ENCODE results near the gene CGREF1. TPM values are rescaled to one million over a fixed set of nuclear protein-coding genes. Genes with fewer than 3 reads are reported as not detected.

The CGREF1 gene
- total RNA-seq, 5 donors from 2014 or later (not counting 1 experiment from before 2014, with no cell fraction given), result 0.21 to 1.1 (median 0.34) TPM; not detected in 1

- POLR2A ChIA-PET, result no interaction called here
- CTCF ChIA-PET, result no interaction called here
- DNase-seq (no peak), ATAC-seq (replicated peaks in 1 of 4) (no peak)
- Histone ChIP-seq H3K4me3 (ENCODE audit: control insufficient read depth in 1 of 2, extremely low read depth in 1 of 2, low read length in 1 of 2) (no peak overlapping the region), H3K36me3 (ENCODE audit: control insufficient read depth in 2 of 2, extremely low read depth in 1 of 2, insufficient read depth in 1 of 2, low read length in 1 of 2) (peaks cover 0 to under 1% of the 10 kb centered on the region in 2 donors), H3K27ac (ENCODE audit: low read length) (no peak overlapping the region), H3K9me3 (no peaks in the 10 kb centered on the region), H3K27me3 (replicated peaks in 1 of 2; ENCODE audit: control insufficient read depth in 2 of 2, extremely low read depth in 1 of 2, insufficient read depth in 2 of 2, low read length in 1 of 2) (peaks cover 0 to 3% of the 10 kb centered on the region in 2 experiments), H3K4me1 (ENCODE audit: control insufficient read depth in 1 of 2, extremely low read depth in 1 of 2, insufficient read depth in 2 of 2, low read length in 2 of 2) (peaks cover 6 to 19% of the 10 kb centered on the region in 2 experiments)
- H3K27me3 Mint-ChIP-seq, result peaks cover 2 to 3% of the 10 kb centered on the region in 2 donors
- H3K27ac Mint-ChIP-seq, result no peak overlapping the region
- WGBS (ENCODE audit: insufficient coverage), result 76% methylated on average over 6 of the region's 7 CpGs
- H3K36me3 Mint-ChIP-seq, result peaks cover 1% of the 10 kb centered on the region
- H3K4me3 Mint-ChIP-seq, result no peak overlapping the region
- peaks cover 0 to 6% (median 0%) of the 10 kb centered on the region in 3 donors for H3K9me3 Mint-ChIP-seq
- H3K4me1 Mint-ChIP-seq, result peaks cover 14 to 17% (median 15%) of the 10 kb centered on the region in 3 donors
Measured at GRCh38 chr2:27138111-27138510, 19.2 kb upstream of the CGREF1 start.

- Mint-ChIP-seq H3K36me3 (peaks cover 7% of the 10 kb centered on the region), H3K27me3 (peaks cover 0 to 2% of the 10 kb centered on the region in 2 donors), H3K4me3 (no peak overlapping the region), H3K4me1 (peaks cover 21 to 22% (median 22%) of the 10 kb centered on the region in 3 donors), H3K27ac (no peak overlapping the region), H3K9me3 (no peaks in the 10 kb centered on the region)
- DNase-seq, result no peak
- Histone ChIP-seq H3K4me1 (ENCODE audit: control insufficient read depth in 1 of 2, extremely low read depth in 1 of 2, insufficient read depth in 2 of 2, low read length in 2 of 2) (peaks cover 9 to 26% of the 10 kb centered on the region in 2 experiments), H3K27me3 (replicated peaks in 1 of 2; ENCODE audit: control insufficient read depth in 2 of 2, extremely low read depth in 1 of 2, insufficient read depth in 2 of 2, low read length in 1 of 2) (peaks cover 0 to 2% of the 10 kb centered on the region in 2 experiments), H3K36me3 (ENCODE audit: control insufficient read depth in 2 of 2, extremely low read depth in 1 of 2, insufficient read depth in 1 of 2, low read length in 1 of 2) (peaks cover 6 to 7% of the 10 kb centered on the region in 2 donors), H3K9me3 (no peaks in the 10 kb centered on the region), H3K27ac (ENCODE audit: low read length) (no peak overlapping the region), H3K4me3 (ENCODE audit: control insufficient read depth in 1 of 2, extremely low read depth in 1 of 2, low read length in 1 of 2) (no peak overlapping the region)
- ChIA-PET CTCF (no interaction called here), POLR2A (interaction anchor here in 1 of 2 donors (0.7 kb wide), 1 partner anchor 22 kb away, joined by 4 read pairs; no protein-coding TSS in a partner anchor)
- no peak for ATAC-seq (replicated peaks in 1 of 4)
- WGBS (ENCODE audit: insufficient coverage), result 95% methylated on average over 12 of the region's 21 CpGs
Measured at GRCh38 chr2:27137322-27137935, 18.5 kb upstream of the CGREF1 start.

- Mint-ChIP-seq H3K4me1 (peaks cover 22 to 26% (median 25%) of the 10 kb centered on the region in 3 donors), H3K36me3 (peaks cover 7% of the 10 kb centered on the region), H3K27ac (no peak overlapping the region), H3K27me3 (no peaks in the 10 kb centered on the region), H3K9me3 (no peaks in the 10 kb centered on the region), H3K4me3 (no peak overlapping the region)
- no peak overlapping the region for H3K27ac ChIP-seq (ENCODE audit: low read length)
- ChIA-PET CTCF (interaction anchor here in 1 of 2 donors (0.7 kb wide), 1 partner anchor 34 kb away, joined by 3 read pairs; no protein-coding TSS in a partner anchor), POLR2A (interaction anchor here in 1 of 2 donors (0.7 to 1.4 kb wide), 3 partner anchors 13 to 96 kb away, joined by 6 to 8 read pairs (median 8); partner anchors contain the start of gene ABHD1)
- no peak for DNase-seq
- 94% methylated on average over 4 of the region's 7 CpGs for WGBS (ENCODE audit: insufficient coverage)
- no peaks in the 10 kb centered on the region for H3K9me3 ChIP-seq
- H3K27me3 ChIP-seq (replicated peaks in 1 of 2; ENCODE audit: control insufficient read depth in 2 of 2, extremely low read depth in 1 of 2, insufficient read depth in 2 of 2, low read length in 1 of 2), result no peaks in the 10 kb centered on the region
- peaks cover 13% of the 10 kb centered on the region in 2 donors for H3K36me3 ChIP-seq (ENCODE audit: control insufficient read depth in 2 of 2, extremely low read depth in 1 of 2, insufficient read depth in 1 of 2, low read length in 1 of 2)
- no peak overlapping the region for H3K4me3 ChIP-seq (ENCODE audit: control insufficient read depth in 1 of 2, extremely low read depth in 1 of 2, low read length in 1 of 2)
- H3K4me1 ChIP-seq (ENCODE audit: control insufficient read depth in 1 of 2, extremely low read depth in 1 of 2, insufficient read depth in 2 of 2, low read length in 2 of 2), result peaks cover 9 to 27% of the 10 kb centered on the region in 2 experiments
- ATAC-seq (replicated peaks in 1 of 4), result no peak
Measured at GRCh38 chr2:27136751-27137150, 17.8 kb upstream of the CGREF1 start.

GRCh38 chr2:27135478-27135955 is 16.6 kb upstream of the CGREF1 start:
- ChIA-PET CTCF (no interaction called here), POLR2A (interaction anchor here in 1 of 2 donors (1.4 kb wide), 1 partner anchor 12 kb away, joined by 6 read pairs; the partner anchor contains the start of gene ABHD1)
- peak overlapping the region; percentile 91 to 94 (median 93) for H3K4me3 Mint-ChIP-seq
- no peaks in the 10 kb centered on the region for H3K9me3 Mint-ChIP-seq
- ATAC-seq (replicated peaks in 1 of 4), result no peak
- no peak for DNase-seq
- H3K27me3 Mint-ChIP-seq, result no peaks in the 10 kb centered on the region
- H3K36me3 ChIP-seq (ENCODE audit: control insufficient read depth in 2 of 2, extremely low read depth in 1 of 2, insufficient read depth in 1 of 2, low read length in 1 of 2), result peaks cover 24 to 25% of the 10 kb centered on the region in 2 donors
- peaks cover 13% of the 10 kb centered on the region for H3K36me3 Mint-ChIP-seq
- no peaks in the 10 kb centered on the region for H3K27me3 ChIP-seq (replicated peaks in 1 of 2; ENCODE audit: control insufficient read depth in 2 of 2, extremely low read depth in 1 of 2, insufficient read depth in 2 of 2, low read length in 1 of 2)
- H3K4me1 ChIP-seq (ENCODE audit: control insufficient read depth in 1 of 2, extremely low read depth in 1 of 2, insufficient read depth in 2 of 2, low read length in 2 of 2), result peaks cover 9 to 27% of the 10 kb centered on the region in 2 experiments
- no peaks in the 10 kb centered on the region for H3K9me3 ChIP-seq
- no peak overlapping the region for H3K27ac ChIP-seq (ENCODE audit: low read length)
- peak overlapping the region; percentile 61 to 68 for H3K27ac Mint-ChIP-seq
- H3K4me3 ChIP-seq (ENCODE audit: control insufficient read depth in 1 of 2, extremely low read depth in 1 of 2, low read length in 1 of 2), result no peak overlapping the region
- WGBS (ENCODE audit: insufficient coverage), result 75% methylated on average over 6 of the region's 12 CpGs
- peaks cover 25 to 33% (median 31%) of the 10 kb centered on the region in 3 donors for H3K4me1 Mint-ChIP-seq

GRCh38 chr2:27134781-27135477 is 16.0 kb upstream of the CGREF1 start:
- ATAC-seq (replicated peaks in 1 of 4) (no peak), DNase-seq (no peak)
- CTCF ChIA-PET, result no interaction called here
- H3K36me3 Mint-ChIP-seq, result peaks cover 13% of the 10 kb centered on the region
- peak overlapping the region; percentile 61 to 68 for H3K27ac Mint-ChIP-seq
- Histone ChIP-seq H3K4me3 (ENCODE audit: control insufficient read depth in 1 of 2, extremely low read depth in 1 of 2, low read length in 1 of 2) (peak overlapping the region; percentile 85 to 93), H3K27ac (ENCODE audit: low read length) (no peak overlapping the region), H3K27me3 (replicated peaks in 1 of 2; ENCODE audit: control insufficient read depth in 2 of 2, extremely low read depth in 1 of 2, insufficient read depth in 2 of 2, low read length in 1 of 2) (no peaks in the 10 kb centered on the region), H3K9me3 (no peaks in the 10 kb centered on the region), H3K4me1 (ENCODE audit: control insufficient read depth in 1 of 2, extremely low read depth in 1 of 2, insufficient read depth in 2 of 2, low read length in 2 of 2) (peaks cover 9 to 27% of the 10 kb centered on the region in 2 experiments), H3K36me3 (ENCODE audit: control insufficient read depth in 2 of 2, extremely low read depth in 1 of 2, insufficient read depth in 1 of 2, low read length in 1 of 2) (peaks cover 24 to 30% of the 10 kb centered on the region in 2 donors)
- H3K4me1 Mint-ChIP-seq, result peaks cover 25 to 33% (median 31%) of the 10 kb centered on the region in 3 donors
- peak overlapping the region; percentile 91 to 94 (median 93) for H3K4me3 Mint-ChIP-seq
- POLR2A ChIA-PET, result no interaction called here
- H3K9me3 Mint-ChIP-seq, result no peaks in the 10 kb centered on the region
- 52% methylated on average over 18 of the region's 33 CpGs for WGBS (ENCODE audit: insufficient coverage)
- no peaks in the 10 kb centered on the region for H3K27me3 Mint-ChIP-seq

All from T-cell (primary cell).